ENCODE results near the gene TNFRSF18.

Gene TNFRSF18

GRCh38 chr1:1228596-1229321, 22.4 kb upstream of the TNFRSF18 start:
- no peak for DNase-seq (ENCODE audit: low read depth)

GRCh38 chr1:1228187-1228586, 21.8 kb upstream of the TNFRSF18 start:
- DNase-seq (ENCODE audit: low read depth) = no peak

DNA sequence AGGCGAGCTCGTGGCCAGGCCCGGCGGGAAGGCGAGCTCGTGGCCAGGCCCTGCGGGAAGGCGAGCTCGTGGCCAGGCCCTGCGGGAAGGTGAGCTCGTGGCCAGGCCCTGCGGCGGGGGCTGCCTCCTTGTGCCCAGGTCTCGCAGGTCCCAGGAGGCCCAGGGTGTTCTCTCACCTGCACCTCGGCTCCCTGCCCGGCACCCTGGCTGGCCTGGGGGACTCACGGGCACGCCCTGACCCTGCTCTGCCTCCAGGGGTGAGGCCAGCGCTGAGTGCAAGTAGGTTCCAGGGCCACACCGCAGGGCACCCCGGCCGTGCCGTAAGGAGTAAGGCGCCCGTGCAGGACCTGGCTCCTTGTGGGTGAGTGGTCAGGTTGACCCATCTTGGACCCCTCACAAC, 21.0 kb upstream of the TNFRSF18 start:
- DNase-seq (ENCODE audit: low read depth) = no peak

DNA sequence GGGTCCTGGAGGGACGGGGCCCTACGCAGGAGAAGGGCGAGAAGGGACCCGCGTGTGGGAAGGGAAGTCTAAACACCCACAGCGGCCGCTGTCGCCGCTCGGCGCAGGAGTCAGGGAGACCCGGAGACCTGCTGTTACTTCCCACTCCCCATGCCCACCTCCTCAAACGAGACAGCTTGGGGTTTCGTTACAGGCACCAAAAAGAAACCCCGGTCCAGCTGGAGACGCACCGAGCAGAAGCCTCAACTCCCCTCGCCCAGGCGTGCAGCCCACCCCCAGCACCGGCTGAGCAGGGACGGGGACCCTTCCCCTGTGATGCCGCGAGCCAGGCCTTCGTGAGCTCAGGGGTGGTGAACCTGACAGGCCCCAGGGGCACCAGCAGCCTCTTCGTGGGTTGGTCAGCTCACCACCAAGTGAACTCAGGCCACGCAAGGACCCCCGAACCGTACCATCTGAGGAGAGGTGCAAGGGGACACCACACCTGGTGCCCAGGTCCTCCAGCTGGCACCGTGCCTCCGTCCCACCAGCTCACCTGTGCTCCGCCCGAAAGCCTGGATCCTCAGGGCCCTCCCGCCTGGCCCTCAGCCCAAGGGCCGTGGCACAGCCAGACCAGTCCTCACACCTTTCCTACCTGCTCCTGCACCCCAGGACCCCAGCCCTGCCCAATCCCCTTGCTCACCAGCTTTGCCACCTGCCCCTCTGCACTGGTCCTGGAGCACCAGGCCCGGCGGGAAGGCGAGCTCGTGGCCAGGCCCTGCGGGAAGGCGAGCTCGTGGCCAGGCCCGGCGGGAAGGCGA, 20.4 kb upstream of the TNFRSF18 start:
- no peak for DNase-seq (ENCODE audit: low read depth)

GRCh38 chr1:1225913-1226312, 19.5 kb upstream of the TNFRSF18 start:
- no peak for DNase-seq (ENCODE audit: low read depth)

GRCh38 chr1:1225238-1225845, 18.9 kb upstream of the TNFRSF18 start:
- no peak for DNase-seq (ENCODE audit: low read depth)

GRCh38 chr1:1223891-1224290, 17.5 kb upstream of the TNFRSF18 start:
- no peak for DNase-seq (ENCODE audit: low read depth)

DNA sequence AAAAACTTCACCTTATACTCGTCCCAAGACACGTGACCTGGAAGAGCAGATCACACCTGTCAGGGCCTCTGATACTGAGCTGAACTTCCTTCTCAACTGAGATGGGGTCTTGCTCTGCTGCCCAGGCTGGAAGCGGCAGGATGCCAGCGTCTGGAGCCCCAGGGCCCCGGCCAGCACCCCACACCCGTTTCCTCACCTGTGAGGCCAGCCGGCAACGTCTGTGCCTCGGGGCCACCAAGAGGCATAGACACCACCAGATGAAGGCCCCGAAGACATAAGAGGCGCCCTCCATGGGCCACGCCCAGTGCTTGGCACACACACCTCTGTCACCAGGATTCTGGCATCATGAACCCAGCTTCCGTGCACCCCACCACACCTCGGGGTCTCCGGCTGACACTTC, 16.9 kb upstream of the TNFRSF18 start:
- DNase-seq (ENCODE audit: low read depth) = no peak

DNA sequence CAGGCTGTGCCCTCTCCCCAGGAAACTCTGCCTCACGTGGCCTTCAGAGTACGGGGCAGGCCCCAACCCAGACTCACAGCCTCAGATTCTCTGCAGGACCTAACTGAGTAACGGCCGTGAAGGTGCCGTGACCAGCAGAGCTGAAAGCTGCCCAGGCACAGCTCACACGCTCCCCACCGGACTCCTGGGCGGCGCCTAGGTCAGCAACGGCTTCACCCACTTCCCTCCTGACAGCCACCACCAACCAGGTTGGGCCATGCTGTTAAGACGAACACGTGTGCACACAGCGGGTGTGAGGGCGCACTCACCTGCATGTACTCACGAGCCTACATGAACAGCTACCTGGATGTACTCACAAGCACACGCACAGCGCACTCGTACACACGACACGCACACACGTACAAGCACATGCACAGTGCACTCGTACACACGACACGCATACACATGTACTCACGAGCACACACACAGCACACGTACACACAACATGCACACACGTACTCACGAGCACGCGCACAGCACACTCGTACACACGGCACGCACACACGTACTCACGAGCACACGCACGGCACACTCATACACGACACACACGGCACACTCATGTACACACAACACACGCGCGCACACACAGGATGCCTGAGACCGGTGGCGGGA, 16.3 kb upstream of the TNFRSF18 start:
- no peak for DNase-seq (ENCODE audit: low read depth)

DNA sequence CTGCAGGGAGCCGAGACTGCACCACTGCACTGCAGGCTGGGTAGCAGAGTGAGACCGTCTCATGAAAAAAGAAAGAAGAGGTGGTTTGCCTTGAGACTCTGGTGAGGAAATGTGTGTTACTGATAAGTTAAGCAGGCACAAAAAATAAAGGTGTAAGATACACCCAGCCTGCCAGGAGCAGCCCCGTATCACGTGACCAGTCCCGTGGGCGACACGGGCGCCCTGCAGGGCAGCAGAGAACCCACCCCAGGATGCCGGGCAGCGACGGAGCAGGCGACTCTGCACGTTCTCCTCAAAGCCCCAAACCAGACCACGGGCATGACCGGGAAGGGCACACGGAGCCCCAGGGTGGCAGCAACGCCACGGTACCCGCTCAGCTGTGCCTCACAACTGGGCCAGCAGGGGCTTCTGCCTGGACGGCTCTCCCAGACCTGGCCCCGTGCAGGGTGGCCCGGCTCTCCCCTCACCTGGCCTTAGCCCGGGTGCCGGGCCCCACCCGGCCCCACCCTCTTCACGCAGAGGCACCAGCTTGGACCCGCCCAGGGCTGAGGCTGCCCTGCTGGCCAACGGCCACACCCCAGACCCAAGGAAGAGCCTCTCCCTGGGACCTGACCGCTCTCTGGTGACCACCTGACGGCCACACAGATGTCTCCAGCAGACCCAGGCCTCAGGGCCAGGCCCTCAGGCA, 15.6 kb upstream of the TNFRSF18 start:
- no peak for DNase-seq (ENCODE audit: low read depth)

DNA sequence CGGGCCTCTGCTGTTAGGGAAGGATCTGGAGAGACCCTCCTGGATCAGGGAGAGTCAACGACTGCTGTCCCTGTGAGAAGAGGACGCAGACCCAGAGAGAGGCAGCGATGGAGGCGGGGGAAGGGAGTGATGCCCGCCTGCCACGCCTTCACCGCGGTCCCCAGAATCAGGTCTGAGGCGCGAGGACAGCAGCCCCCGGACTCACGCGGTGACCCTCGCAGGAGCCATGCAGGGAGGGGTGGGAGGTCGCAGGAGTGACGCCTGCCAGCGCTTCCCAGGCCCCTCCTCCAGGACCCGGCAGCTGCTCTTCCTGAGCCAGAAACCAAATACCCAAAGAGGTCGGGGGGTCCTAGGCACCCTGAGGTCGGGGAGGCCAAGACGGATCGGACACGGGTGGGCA, 13.8 kb upstream of the TNFRSF18 start:
- DNase-seq (ENCODE audit: low read depth) = no peak

DNA sequence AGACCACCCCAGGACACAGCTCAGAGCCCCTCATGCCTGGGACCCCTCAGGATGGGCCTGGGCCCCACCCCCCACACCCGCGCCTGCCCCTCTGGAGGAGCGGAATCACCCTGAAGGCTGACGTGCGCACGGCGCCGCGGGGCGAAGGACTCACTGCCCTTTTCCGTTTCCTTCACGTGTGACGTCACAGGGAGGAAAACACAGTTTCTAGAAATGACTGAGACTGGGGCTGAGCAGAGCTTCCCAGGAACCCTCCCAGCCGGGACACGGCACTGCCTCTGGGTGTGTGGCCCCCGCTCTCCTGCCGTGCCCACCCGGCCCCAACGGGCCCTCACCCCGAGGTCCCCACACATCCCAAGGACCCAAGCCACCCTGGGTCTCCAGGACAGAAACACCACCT, 12.9 kb upstream of the TNFRSF18 start:
- no peak for DNase-seq (ENCODE audit: low read depth)

GRCh38 chr1:1218524-1219200, 12.3 kb upstream of the TNFRSF18 start:
- no peak for DNase-seq (ENCODE audit: low read depth)

DNA sequence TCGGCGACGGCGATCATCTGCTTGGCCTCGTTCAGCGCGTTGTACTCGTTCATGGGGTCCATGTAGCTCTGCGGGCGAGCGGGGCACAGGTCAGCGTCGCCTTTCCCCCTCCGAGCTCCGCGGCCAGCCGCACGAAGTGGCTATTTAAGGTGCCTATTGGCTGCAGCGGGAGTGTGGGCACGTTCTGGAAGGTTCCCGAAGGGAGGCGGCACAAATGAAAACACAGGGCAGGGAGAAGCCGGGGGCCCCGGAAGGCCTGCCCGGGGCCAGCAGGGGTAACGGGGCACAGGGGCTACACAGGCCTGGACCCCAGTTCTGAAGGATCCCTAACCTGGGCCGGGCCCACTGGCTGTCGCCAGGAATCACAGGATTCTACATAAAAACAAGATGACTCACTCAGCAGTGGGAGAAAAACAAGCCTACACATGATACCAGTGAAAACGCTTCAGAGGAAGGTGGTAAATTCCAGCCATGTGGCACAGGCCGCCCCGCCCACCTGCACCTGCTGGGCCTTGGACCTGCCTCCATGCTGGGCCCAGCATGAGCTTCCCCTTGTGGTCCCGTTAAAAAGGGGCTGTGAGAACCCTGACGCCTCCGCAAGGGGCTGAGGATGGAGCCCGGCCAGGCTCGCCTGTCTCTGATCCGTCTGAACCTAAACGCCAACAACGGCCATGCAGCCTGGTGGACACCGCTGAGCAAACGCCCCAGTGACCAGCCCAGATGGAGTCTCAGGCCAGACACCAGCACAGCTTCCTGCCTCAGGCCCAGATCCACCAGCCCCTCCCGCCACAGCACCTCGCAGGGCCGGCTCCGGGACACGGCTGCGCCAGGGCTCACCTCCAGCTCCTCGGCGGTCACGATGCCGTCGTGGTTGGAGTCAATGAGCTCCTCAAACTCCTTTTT, 11.5 kb upstream of the TNFRSF18 start:
- no peak for DNase-seq (ENCODE audit: low read depth)

GRCh38 chr1:1216770-1217620, 10.6 kb upstream of the TNFRSF18 start:
- DNase-seq (ENCODE audit: low read depth) = peak; percentile 47

DNA sequence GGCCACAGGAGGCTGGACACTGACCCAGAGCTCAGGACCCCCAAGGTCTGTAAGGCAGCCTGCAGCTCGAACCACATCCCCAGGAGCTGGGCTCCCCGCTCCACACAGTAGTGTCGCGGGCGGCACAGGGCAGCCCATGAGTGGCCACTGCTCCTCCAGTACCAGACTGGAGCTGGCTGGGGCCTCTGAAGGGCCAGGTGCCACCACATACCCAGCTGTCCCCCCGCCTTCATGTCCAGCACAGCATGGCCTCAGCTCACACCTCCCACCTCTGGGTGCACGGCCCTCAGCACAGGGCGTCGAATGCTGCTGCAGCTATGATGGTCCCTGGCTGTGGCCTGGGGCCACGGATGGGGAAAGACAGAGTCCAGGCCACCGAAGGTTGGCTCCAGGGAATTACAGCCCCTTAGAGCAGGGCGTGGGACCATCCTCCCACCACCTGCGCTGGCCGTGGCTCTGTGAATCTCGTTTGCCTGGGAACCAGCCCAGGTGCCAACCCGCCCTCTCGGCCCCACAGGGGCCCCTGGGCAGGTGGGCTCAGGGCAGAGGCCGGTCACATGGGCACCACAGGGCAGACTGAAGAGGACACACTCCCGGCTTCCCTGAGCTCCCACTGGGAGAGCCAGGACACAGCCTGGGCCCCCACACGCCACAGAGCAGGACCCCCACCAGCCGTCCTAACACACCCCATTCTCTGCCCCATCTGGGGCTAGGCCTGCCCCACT, 9.7 kb upstream of the TNFRSF18 start:
- no peak for DNase-seq (ENCODE audit: low read depth)

DNA sequence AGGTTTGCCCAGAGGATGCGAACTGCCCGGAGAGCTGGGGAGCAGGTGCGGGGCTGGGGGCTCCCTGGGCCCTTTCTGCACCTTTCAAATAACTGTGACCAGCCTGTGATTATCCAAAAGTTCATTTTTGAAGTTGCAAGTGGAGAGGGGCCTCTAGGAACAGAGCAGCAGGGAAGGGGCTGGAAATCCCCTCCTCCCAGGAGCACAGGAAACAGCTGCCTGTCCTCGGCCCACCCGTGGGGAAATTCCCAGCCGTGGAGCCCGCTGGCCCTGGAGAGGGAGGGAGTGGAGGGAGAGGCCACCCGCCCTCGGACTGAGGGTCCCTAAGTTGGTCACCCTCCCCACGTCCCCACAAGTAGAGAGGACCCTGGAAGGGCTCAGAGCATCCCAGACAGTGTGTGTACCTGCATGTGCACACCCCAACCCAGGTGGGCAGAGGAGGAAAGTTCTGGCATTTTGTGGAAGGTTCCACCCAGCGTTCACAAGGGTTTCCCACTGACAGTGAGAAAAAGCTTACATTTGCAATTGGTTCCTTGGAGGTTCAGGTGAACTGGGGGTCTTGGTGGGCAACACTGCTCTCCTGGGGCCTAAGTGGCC, 8.8 kb upstream of the TNFRSF18 start:
- DNase-seq (ENCODE audit: low read depth) = no peak
